KMS-11 (cell line): Measurements from ENCODE around the gene EZH2.

Source experiments
- H2AFZ ChIP-seq: fragments of 200-600 bp; sonication (generic); 2 replicates; pipeline ENCODE4 v1.6.1; 2016; ENCODE audit warnings: antibody characterized with exemption, mixed run types, low read depth
- H3K27ac ChIP-seq: fragments of 200-600 bp; sonication (generic); 2 replicates; pipeline ENCODE4 v1.6.1; 2016; ENCODE audit warnings: mild to moderate bottlenecking, mixed run types
- H3K27me3 ChIP-seq: fragments of 200-600 bp; sonication (generic); 2 replicates; pipeline ENCODE4 v1.6.1; 2017; ENCODE audit warnings: mild to moderate bottlenecking, low read depth, mixed run types, moderate library complexity; ENCODE audit not compliant: insufficient read depth
- H3K36me3 ChIP-seq: fragments of 200-600 bp; sonication (generic); 2 replicates; pipeline ENCODE4 v1.6.1; 2017; ENCODE audit warnings: mild to moderate bottlenecking, mixed run types; ENCODE audit not compliant: insufficient read depth
- H3K4me1 ChIP-seq: fragments of 200-600 bp; sonication (generic); 2 replicates; pipeline ENCODE4 v1.6.1; 2016; ENCODE audit warnings: mild to moderate bottlenecking, low read depth, mixed run types; ENCODE audit not compliant: poor library complexity, severe bottlenecking
- H3K4me2 ChIP-seq: fragments of 200-600 bp; sonication (generic); 2 replicates; pipeline ENCODE4 v1.7.0; 2016; ENCODE audit warnings: mild to moderate bottlenecking, mixed run types
- H3K4me3 ChIP-seq: fragments of 200-600 bp; sonication (generic); IDR thresholded peaks from 2 replicates; pipeline ENCODE4 v1.6.1; 2017; ENCODE audit warnings: low read depth, low read length, mixed read lengths; ENCODE audit not compliant: insufficient read depth
- H3K79me2 ChIP-seq: fragments of 200-600 bp; sonication (generic); 2 replicates; pipeline ENCODE4 v1.6.1; 2016; ENCODE audit warnings: low read depth, mixed run types; ENCODE audit not compliant: insufficient read depth
- H3K9ac ChIP-seq: fragments of 200-600 bp; sonication (generic); 2 replicates; pipeline ENCODE4 v1.6.1; 2016; ENCODE audit warnings: mild to moderate bottlenecking, mixed run types
- H4K20me1 ChIP-seq: fragments of 200-600 bp; sonication (generic); 2 replicates; pipeline ENCODE4 v1.6.1; 2016; ENCODE audit warnings: mild to moderate bottlenecking, mixed run types; ENCODE audit not compliant: insufficient read depth
- TF ChIP-seq, protein P1 (sequence below): fragments of 200-600 bp; sonication (generic); conservative IDR thresholded peaks from 2 replicates; pipeline ENCODE4 v1.6.1; 2017; ENCODE audit warnings: low read depth, mild to moderate bottlenecking, antibody characterized with exemption, low read length, moderate library complexity, mixed read lengths

Gene EZH2

DNA sequence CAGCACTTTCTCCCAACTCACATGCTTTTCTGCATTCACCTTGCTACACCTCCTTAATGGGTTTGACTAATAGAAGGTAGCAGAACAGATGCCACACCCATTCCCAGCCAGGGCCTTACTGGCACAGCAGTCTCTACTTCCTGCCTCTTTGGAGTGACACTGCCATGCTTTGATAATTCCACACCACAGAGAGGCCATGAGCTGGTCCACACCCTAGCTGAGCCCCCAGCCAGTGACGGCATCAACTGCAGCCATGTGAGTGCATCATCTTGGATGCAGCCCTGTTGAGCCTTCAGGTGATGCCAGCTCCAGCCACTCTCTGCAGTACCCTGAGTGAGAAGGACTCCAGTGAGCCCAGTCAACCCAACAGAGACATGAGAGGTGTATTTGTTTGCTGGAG is 27.5 kb upstream of the EZH2 start:
- Histone ChIP-seq H3K36me3 (no peaks in the 10 kb centered on the region), H3K27ac (no peak overlapping the region), H4K20me1 (no peaks in the 10 kb centered on the region), H2AFZ (no peak overlapping the region), H3K4me2 (no peak overlapping the region), H3K79me2 (no peaks in the 10 kb centered on the region), H3K9ac (no peak overlapping the region), H3K4me1 (peaks cover 6% of the 10 kb centered on the region), H3K4me3 (no peak overlapping the region), H3K27me3 (no peaks in the 10 kb centered on the region)
- TF ChIP-seq, protein P1, sequence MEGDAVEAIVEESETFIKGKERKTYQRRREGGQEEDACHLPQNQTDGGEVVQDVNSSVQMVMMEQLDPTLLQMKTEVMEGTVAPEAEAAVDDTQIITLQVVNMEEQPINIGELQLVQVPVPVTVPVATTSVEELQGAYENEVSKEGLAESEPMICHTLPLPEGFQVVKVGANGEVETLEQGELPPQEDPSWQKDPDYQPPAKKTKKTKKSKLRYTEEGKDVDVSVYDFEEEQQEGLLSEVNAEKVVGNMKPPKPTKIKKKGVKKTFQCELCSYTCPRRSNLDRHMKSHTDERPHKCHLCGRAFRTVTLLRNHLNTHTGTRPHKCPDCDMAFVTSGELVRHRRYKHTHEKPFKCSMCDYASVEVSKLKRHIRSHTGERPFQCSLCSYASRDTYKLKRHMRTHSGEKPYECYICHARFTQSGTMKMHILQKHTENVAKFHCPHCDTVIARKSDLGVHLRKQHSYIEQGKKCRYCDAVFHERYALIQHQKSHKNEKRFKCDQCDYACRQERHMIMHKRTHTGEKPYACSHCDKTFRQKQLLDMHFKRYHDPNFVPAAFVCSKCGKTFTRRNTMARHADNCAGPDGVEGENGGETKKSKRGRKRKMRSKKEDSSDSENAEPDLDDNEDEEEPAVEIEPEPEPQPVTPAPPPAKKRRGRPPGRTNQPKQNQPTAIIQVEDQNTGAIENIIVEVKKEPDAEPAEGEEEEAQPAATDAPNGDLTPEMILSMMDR: no peak

DNA sequence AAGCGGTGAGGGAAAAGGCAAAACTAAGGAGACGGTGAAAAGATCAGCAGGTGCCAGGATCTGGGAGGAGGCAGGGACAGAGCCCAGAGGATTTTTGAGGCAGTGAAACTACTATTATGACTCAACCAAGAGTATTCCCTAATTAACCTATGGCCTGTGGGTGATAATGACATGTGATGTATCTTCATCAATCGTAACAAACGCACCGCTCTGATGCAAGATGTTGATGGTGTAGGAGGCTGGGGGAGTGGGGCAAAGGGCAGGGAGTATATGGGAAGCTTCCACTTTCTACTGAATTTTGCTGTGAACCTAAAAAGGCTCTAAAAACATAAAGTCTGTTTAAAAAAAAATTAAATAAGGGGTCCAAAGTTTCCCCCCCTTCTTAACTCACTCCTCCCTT is 25.5 kb upstream of the EZH2 start:
- Histone ChIP-seq H3K4me1 (no peaks in the 10 kb centered on the region), H3K27me3 (no peaks in the 10 kb centered on the region), H4K20me1 (no peaks in the 10 kb centered on the region), H2AFZ (no peak overlapping the region), H3K27ac (no peak overlapping the region), H3K36me3 (no peaks in the 10 kb centered on the region), H3K79me2 (no peaks in the 10 kb centered on the region), H3K9ac (no peak overlapping the region), H3K4me3 (no peak overlapping the region), H3K4me2 (no peak overlapping the region)
- TF ChIP-seq, protein P1: no peak

DNA sequence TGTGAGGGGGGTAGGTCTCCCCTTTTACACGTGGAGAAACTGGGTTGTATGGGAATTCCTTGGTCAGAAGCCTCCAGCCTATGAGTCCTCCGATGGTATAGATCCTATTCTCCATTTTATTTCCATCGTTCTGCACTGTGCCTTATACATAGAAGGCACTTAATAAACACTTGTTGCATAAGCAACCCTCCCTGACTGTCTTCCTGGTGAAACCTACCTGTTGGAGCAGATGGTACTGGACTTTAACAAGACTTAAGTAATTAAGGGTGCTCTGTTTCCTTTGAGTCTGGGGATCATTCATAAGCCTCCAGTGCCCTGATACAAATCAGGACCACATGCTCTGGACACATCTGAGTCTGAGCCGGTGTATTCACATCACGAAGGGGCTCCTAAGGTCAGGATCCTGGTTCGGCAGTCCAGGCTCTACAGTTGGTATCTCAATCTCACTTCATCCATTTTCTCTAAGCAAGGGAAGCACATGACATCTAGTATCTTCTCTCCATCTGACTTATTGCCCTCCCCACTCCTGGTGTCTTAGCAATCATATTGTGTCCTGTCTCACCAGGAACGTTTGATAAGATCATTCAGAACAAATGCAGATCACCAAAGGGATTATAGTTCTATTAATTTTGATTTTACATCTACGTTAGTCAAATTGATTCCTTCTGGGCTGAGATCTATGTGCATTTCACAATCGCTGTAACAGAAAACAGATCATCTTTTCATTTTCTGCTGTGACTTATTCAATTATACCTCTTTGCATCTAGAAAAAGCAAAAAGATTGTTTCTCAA is 22.8 kb upstream of the EZH2 start:
- Histone ChIP-seq H3K27ac (no peak overlapping the region), H3K27me3 (no peaks in the 10 kb centered on the region), H2AFZ (no peak overlapping the region), H3K4me2 (no peak overlapping the region), H3K79me2 (no peaks in the 10 kb centered on the region), H3K9ac (no peak overlapping the region), H3K4me1 (no peaks in the 10 kb centered on the region), H3K36me3 (no peaks in the 10 kb centered on the region), H3K4me3 (no peak overlapping the region), H4K20me1 (no peaks in the 10 kb centered on the region)
- TF ChIP-seq, protein P1: no peak

DNA sequence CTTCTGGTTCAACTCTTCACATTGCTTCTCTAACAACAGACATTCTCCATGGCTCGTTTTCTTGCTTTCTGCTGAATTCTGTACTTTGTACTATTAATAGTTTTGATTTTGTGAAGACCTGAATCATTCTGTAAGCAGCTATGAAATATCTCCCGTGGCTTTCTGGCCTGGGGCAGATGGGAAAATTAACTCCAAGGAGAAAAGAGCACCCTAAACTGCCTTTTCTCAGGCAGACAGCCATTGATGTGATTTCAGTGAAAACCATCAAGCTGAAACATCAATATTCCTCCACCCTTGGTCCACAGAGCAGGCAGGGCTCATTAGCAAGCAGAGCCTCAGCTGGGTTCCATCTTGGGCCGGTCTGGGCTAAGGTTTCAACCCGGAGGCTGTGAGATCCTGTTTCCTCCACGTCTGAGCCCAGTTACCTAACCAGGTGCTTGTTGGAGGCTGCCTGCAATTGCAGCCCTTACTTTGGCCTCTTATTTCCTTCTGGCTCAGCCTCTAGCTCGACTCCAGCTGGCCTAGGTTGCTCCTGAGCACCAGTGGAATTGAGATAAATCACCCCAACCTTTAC is 21.1 kb upstream of the EZH2 start:
- Histone ChIP-seq H3K27ac (no peak overlapping the region), H3K9ac (no peak overlapping the region), H3K79me2 (no peaks in the 10 kb centered on the region), H2AFZ (no peak overlapping the region), H4K20me1 (no peaks in the 10 kb centered on the region), H3K4me2 (no peak overlapping the region), H3K4me3 (no peak overlapping the region), H3K4me1 (no peaks in the 10 kb centered on the region), H3K27me3 (no peaks in the 10 kb centered on the region), H3K36me3 (no peaks in the 10 kb centered on the region)
- TF ChIP-seq, protein P1: no peak
